Measurements from ENCODE around the gene MYBPHL.

GRCh38 chr1:109316506-109316905 is 9.7 kb upstream of the MYBPHL start:
- no peak for TF ChIP-seq CTCF (IDR thresholded peaks at IDR 0.05)
- TF ChIP-seq POLR2A (IDR thresholded peaks at IDR 0.05): no peak

Measured in thyroid gland (tissue), 4 donors.